Hepatocyte (in vitro differentiated cells): ENCODE results near the gene ACAP3. TPM values are rescaled to one million over a fixed set of nuclear protein-coding genes. Genes with fewer than 3 reads are reported as not detected.
A peak's percentile ranks its signal among the peaks of the same experiment; 100 is the strongest.

Source experiments
- DNase-seq: peaks from one replicate; pipeline ENCODE4 v3.0.0-alpha.2; 2016; ENCODE audit warnings: low spot score
- H2AFZ ChIP-seq: fragments of 200-600 bp; sonication (generic); 2 replicates; pipeline ENCODE4 v1.6.0; 2016; ENCODE audit warnings: antibody characterized with exemption, mild to moderate bottlenecking
- H3K27ac ChIP-seq: fragments of 200-600 bp; sonication (generic); 2 replicates; pipeline ENCODE4 v1.5.1; 2016; ENCODE audit warnings: mild to moderate bottlenecking
- H3K27me3 ChIP-seq: fragments of 200-600 bp; sonication (generic); 2 replicates; pipeline ENCODE4 v1.6.1; 2016
- H3K36me3 ChIP-seq: fragments of 200-600 bp; sonication (generic); replicated peaks from 2 replicates; pipeline ENCODE4 v1.5.1; 2016; ENCODE audit warnings: low read depth; ENCODE audit not compliant: insufficient read depth
- H3K4me1 ChIP-seq: fragments of 200-600 bp; sonication (generic); 2 replicates; pipeline ENCODE4 v1.5.1; 2016; ENCODE audit warnings: mild to moderate bottlenecking, moderate library complexity; ENCODE audit not compliant: insufficient read depth
- H3K4me2 ChIP-seq: fragments of 200-600 bp; sonication (generic); 2 replicates; pipeline ENCODE4 v1.6.0; 2016
- H3K4me3 ChIP-seq: fragments of 200-600 bp; sonication (generic); 2 replicates; pipeline ENCODE4 v1.5.1; 2016; ENCODE audit warnings: mild to moderate bottlenecking
- H3K79me2 ChIP-seq: fragments of 200-600 bp; sonication (generic); 2 replicates; pipeline ENCODE4 v1.6.0; 2017; ENCODE audit warnings: mild to moderate bottlenecking
- H3K9me2 ChIP-seq: fragments of 200-600 bp; sonication (generic); replicated peaks from 2 replicates; pipeline ENCODE4 v1.6.0; 2017; ENCODE audit warnings: mild to moderate bottlenecking; ENCODE audit not compliant: insufficient read depth
- H3K9me3 ChIP-seq: fragments of 200-600 bp; sonication (generic); 2 replicates; pipeline ENCODE4 v1.5.1; 2016; ENCODE audit warnings: low read depth, mild to moderate bottlenecking
- H4K20me1 ChIP-seq: fragments of 200-600 bp; sonication (generic); 2 replicates; pipeline ENCODE4 v1.6.0; 2016; ENCODE audit warnings: mild to moderate bottlenecking; ENCODE audit not compliant: insufficient read depth, poor library complexity, severe bottlenecking
- EZH2 ChIP-seq: fragments of 200-600 bp; sonication (generic); IDR thresholded peaks from 2 replicates; pipeline ENCODE4 v1.6.1; 2016; ENCODE audit warnings: antibody characterized with exemption, mild to moderate bottlenecking, borderline replicate concordance
- EZH2phosphoT487 ChIP-seq: fragments of 200-600 bp; sonication (generic); IDR thresholded peaks from one replicate; pipeline ENCODE4 v1.6.1; 2018; ENCODE audit warnings: antibody characterized with exemption, mild to moderate bottlenecking, low read depth, moderate library complexity; ENCODE audit not compliant: unreplicated experiment, severe bottlenecking
- WGBS: methylation state at CpG from one replicate; pipeline ENCODE4 v1.1.6; 2016; ENCODE audit warnings: low lambda C conversion rate; ENCODE audit errors: missing lambda C conversion rate; 5-methylcytosine and 5-hydroxymethylcytosine counted together
- polyA plus RNA-seq: library from polyadenylated mRNA; unstranded; fragments of >200 nt; fragmentation: Nextera tagmentation; extraction: Ambion mirVana; gene quantifications from 2 replicates; pipeline ENCODE4 v1.2.1, GENCODE V29; 2016
- total RNA-seq: library from RNA; depleted of rRNA; stranded (reverse); fragments of >200 nt; gene quantifications from 2 replicates; pipeline ENCODE4 v1.2.3, GENCODE V29; 2014
- TF ChIP-seq, protein P1 (sequence below): fragments of 200-600 bp; sonication (generic); IDR thresholded peaks from 2 replicates; pipeline ENCODE4 v1.5.1; 2016; ENCODE audit warnings: antibody characterized with exemption, mild to moderate bottlenecking; ENCODE audit not compliant: poor library complexity

ACAP3 gene
- total and polyA plus RNA-seq, 2 experiments from 2014 or later: 56.0 to 87.1 TPM

- 98% methylated on average over 13 of the region's 13 CpGs for WGBS
- no peak for DNase-seq
- H3K4me2 ChIP-seq: no peak overlapping the region
- peaks cover 22% of the 10 kb centered on the region for H3K4me1 ChIP-seq
- H3K9me2 ChIP-seq: no peaks in the 10 kb centered on the region
- no peaks in the 10 kb centered on the region for H3K27me3 ChIP-seq
- H2AFZ ChIP-seq: no peak overlapping the region
- H3K9me3 ChIP-seq: no peaks in the 10 kb centered on the region
- H3K4me3 ChIP-seq: no peak overlapping the region
- H3K36me3 ChIP-seq: no peaks in the 10 kb centered on the region
- H3K79me2 ChIP-seq: peaks cover 86% of the 10 kb centered on the region
- no peak overlapping the region for H3K27ac ChIP-seq
- peaks cover 73% of the 10 kb centered on the region for H4K20me1 ChIP-seq
- no peak for TF ChIP-seq EZH2phosphoT487
- no peak for TF ChIP-seq EZH2
- TF ChIP-seq, protein P1, sequence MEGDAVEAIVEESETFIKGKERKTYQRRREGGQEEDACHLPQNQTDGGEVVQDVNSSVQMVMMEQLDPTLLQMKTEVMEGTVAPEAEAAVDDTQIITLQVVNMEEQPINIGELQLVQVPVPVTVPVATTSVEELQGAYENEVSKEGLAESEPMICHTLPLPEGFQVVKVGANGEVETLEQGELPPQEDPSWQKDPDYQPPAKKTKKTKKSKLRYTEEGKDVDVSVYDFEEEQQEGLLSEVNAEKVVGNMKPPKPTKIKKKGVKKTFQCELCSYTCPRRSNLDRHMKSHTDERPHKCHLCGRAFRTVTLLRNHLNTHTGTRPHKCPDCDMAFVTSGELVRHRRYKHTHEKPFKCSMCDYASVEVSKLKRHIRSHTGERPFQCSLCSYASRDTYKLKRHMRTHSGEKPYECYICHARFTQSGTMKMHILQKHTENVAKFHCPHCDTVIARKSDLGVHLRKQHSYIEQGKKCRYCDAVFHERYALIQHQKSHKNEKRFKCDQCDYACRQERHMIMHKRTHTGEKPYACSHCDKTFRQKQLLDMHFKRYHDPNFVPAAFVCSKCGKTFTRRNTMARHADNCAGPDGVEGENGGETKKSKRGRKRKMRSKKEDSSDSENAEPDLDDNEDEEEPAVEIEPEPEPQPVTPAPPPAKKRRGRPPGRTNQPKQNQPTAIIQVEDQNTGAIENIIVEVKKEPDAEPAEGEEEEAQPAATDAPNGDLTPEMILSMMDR: no peak
These were observed 39.4 kb downstream of the ACAP3 start for GRCh38 chr1:1268284-1268682.

DNA sequence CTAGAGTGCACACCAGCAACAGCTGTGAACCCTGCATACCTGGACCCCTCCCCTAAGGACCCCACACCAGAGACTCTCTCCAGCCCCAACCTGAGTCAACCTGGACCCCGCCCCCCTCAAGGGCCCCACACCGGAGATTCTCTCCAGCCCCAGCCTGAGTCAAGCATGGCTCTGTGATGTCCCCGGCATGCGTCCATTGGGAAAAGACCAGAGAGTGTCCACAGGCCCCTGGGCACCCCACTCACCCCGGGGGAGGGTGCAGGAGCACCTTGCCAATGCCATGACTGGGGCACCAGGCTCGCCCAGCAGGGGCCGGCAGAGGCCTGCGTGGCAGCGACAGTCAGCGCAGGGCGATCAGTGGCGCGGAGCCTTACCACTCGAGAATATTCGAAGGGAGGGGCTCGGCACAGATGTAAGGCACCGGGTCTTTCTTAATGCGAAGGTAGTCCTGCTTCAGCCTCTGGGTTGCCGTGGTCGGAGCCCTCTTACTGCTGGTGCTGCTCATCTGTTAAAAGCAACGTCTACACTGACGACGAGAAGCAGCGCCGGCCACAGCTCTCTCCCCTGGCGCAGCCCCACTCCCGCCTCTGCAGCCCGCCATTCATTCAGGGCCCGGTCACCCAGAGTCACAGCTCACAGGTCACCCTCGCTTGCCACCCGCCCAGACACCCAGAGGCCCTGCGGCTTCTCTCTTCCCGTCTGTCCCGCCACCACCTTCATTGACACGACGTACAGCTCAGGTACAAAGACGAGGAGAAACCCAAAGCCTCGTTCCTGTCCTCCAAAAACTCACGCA lies 40.0 kb downstream of the ACAP3 start:
- no peak overlapping the region for H3K27ac ChIP-seq
- no peak for TF ChIP-seq EZH2phosphoT487
- TF ChIP-seq EZH2: no peak
- TF ChIP-seq, protein P1: no peak
- H4K20me1 ChIP-seq: peaks cover 68% of the 10 kb centered on the region
- no peaks in the 10 kb centered on the region for H3K9me3 ChIP-seq
- no peaks in the 10 kb centered on the region for H3K36me3 ChIP-seq
- peaks cover 80% of the 10 kb centered on the region for H3K79me2 ChIP-seq
- no peak for DNase-seq
- H3K4me1 ChIP-seq: peaks cover 21% of the 10 kb centered on the region
- H3K9me2 ChIP-seq: no peaks in the 10 kb centered on the region
- H2AFZ ChIP-seq: no peak overlapping the region
- H3K4me2 ChIP-seq: no peak overlapping the region
- 96% methylated on average over 39 of the region's 39 CpGs for WGBS
- no peak overlapping the region for H3K4me3 ChIP-seq
- no peaks in the 10 kb centered on the region for H3K27me3 ChIP-seq

- Histone ChIP-seq H3K4me3 (no peak overlapping the region), H3K4me1 (no peaks in the 10 kb centered on the region), H3K36me3 (no peaks in the 10 kb centered on the region), H3K79me2 (peaks cover 52% of the 10 kb centered on the region), H4K20me1 (peaks cover 42% of the 10 kb centered on the region), H3K9me2 (no peaks in the 10 kb centered on the region), H3K27me3 (no peaks in the 10 kb centered on the region), H3K27ac (no peak overlapping the region), H3K9me3 (no peaks in the 10 kb centered on the region), H3K4me2 (no peak overlapping the region), H2AFZ (no peak overlapping the region)
- TF ChIP-seq, protein P1: peak; percentile 18
- no peak for TF ChIP-seq EZH2phosphoT487
- no peak for DNase-seq
- WGBS: 88% methylated on average over 10 of the region's 10 CpGs
These were observed 42.9 kb downstream of the ACAP3 start for GRCh38 chr1:1264868-1265272.
